K562 (cell line): ENCODE data around the gene RNF224. TPM values are rescaled to one million over a fixed set of nuclear protein-coding genes. Genes with fewer than 3 reads are reported as not detected.

Experiments used
- ATAC-seq: fragments of 200-7000 bp; cut with Tn5 transposase; 3 replicates; pipeline ENCODE4 v1.9.1; 2020; ENCODE audit warnings: moderate library complexity
- BruUV-seq: library from RNA; stranded (reverse); fragments of 400-500 nt; replicated peaks from 2 replicates; lab custom pipeline; 2021; lab: Mats Ljungman, UMichigan
- CTCF ChIA-PET: fragments of 300-600 bp; formaldehyde crosslinking; extraction: SDS; loops from one replicate; lab custom pipeline; 2021; ENCODE audit warnings: low intra/inter-chr PET ratio; lab: Yijun Ruan, JAX
- POLR2A ChIA-PET: fragments of 300-600, 350-650 bp; sonication (Branson Sonifier 250); formaldehyde crosslinking; extraction: SDS; loops from one replicate; lab custom pipeline; 2021; ENCODE audit warnings: antibody characterized with exemption, inconsistent platforms; lab: Yijun Ruan, JAX
- DNase-seq, 4 experiments: peaks; one replicate each; pipeline versions ENCODE4 v3.0.0 to v3.0.0-alpha.2; 2011 to 2018; ENCODE audit warnings: low spot score in 3 of 4, mixed read lengths in 3 of 4; ENCODE audit errors: extremely low read depth in 1 of 4
- FAIRE-seq: peaks from 2 replicates; lab custom pipeline; 2011; peaks lifted over from hg19 to GRCh38; lab: Jason Lieb, UNC
- H2AFZ ChIP-seq: 2 replicates; pipeline ENCODE4 v1.6.0; 2011; ENCODE audit warnings: low read depth, low read length, control low read depth, inconsistent platforms
- H3K27ac ChIP-seq: fragments of 200-600 bp; 3 replicates; pipeline ENCODE4 v1.8.0; 2011; ENCODE audit warnings: low read depth, mild to moderate bottlenecking, control low read depth, inconsistent platforms, low read length, moderate library complexity, mixed read lengths; ENCODE audit errors: extremely low read depth
- H3K27me3 ChIP-seq, 2 experiments: fragments of 300-600 bp in 1 of 2; 2 replicates in 1 of 2; 3 replicates in 1 of 2; pipeline versions ENCODE4 v1.6.0 to v1.8.0; 2011; ENCODE audit warnings: inconsistent platforms in 2 of 2, low read length in 2 of 2, mild to moderate bottlenecking in 1 of 2, mixed read lengths in 1 of 2, moderate library complexity in 1 of 2; ENCODE audit not compliant: control insufficient read depth in 2 of 2, insufficient read depth in 2 of 2
- H3K36me3 ChIP-seq: fragments of 300-600 bp; 3 replicates; pipeline ENCODE4 v1.8.0; 2011; ENCODE audit warnings: mild to moderate bottlenecking, low read length, inconsistent platforms; ENCODE audit not compliant: control insufficient read depth, insufficient read depth
- H3K4me1 ChIP-seq, 2 experiments: fragments of 200-600 bp in 1 of 2; replicated peaks in 1 of 2; 2 replicates in 1 of 2; 3 replicates in 1 of 2; pipeline versions ENCODE4 v1.5.1 to v1.8.0; 2011; ENCODE audit warnings: inconsistent platforms in 2 of 2, low read length in 2 of 2, mild to moderate bottlenecking in 1 of 2, mixed read lengths in 1 of 2, moderate library complexity in 1 of 2; ENCODE audit not compliant: control insufficient read depth in 2 of 2, insufficient read depth in 2 of 2
- H3K4me2 ChIP-seq: 2 replicates; pipeline ENCODE4 v1.6.1; 2011; ENCODE audit warnings: low read length, control low read depth, inconsistent platforms, mixed read lengths; ENCODE audit not compliant: insufficient read depth
- H3K4me3 ChIP-seq: fragments of 200-600 bp; sonication (generic), shearing (Covaris generic); 2 replicates; pipeline ENCODE4 v1.5.1; 2016; ENCODE audit warnings: control low read depth, inconsistent platforms
- H3K79me2 ChIP-seq: fragments of 200-600 bp; 3 replicates; pipeline ENCODE4 v1.8.0; 2011; ENCODE audit warnings: low read length, inconsistent platforms; ENCODE audit not compliant: control insufficient read depth, insufficient read depth
- H3K9ac ChIP-seq, 2 experiments: 2 replicates each; pipeline versions ENCODE4 v1.6.0 to v1.6.1; 2011; ENCODE audit warnings: low read depth in 2 of 2, low read length in 2 of 2, control low read depth in 1 of 2, inconsistent platforms in 1 of 2, mild to moderate bottlenecking in 1 of 2, mixed read lengths in 1 of 2; ENCODE audit not compliant: insufficient read depth in 1 of 2
- H3K9me1 ChIP-seq: one replicate; pipeline ENCODE4 v1.6.0; 2011; ENCODE audit warnings: inconsistent platforms, mild to moderate bottlenecking, low read length, moderate library complexity; ENCODE audit not compliant: control insufficient read depth, insufficient read depth
- H3K9me3 ChIP-seq: replicated peaks from 2 replicates; pipeline ENCODE4 v1.5.1; 2011; ENCODE audit warnings: low read depth, low read length, inconsistent platforms; ENCODE audit not compliant: control insufficient read depth, insufficient read depth
- H4K20me1 ChIP-seq: replicated peaks from 2 replicates; pipeline ENCODE4 v1.6.1; 2011; ENCODE audit warnings: low read length, inconsistent platforms, mixed read lengths; ENCODE audit not compliant: control insufficient read depth, insufficient read depth
- HCFC1 ChIP-seq: IDR thresholded peaks from 2 replicates; pipeline ENCODE4 v1.6.1; 2012; ENCODE audit warnings: low read depth, low read length, improper control_type of control experiment
- MEF2D ChIP-seq: conservative IDR thresholded peaks from 2 replicates; pipeline ENCODE4 v1.6.1; 2016; ENCODE audit warnings: low read depth, missing genetic modification characterization, missing compliant biosample characterization
- PCBP1 ChIP-seq: fragments of 200-400 bp; formaldehyde crosslinking; IDR thresholded peaks from 2 replicates; pipeline ENCODE4 v1.6.1; 2018; ENCODE audit warnings: mild to moderate bottlenecking, low read depth, low read length; ENCODE audit not compliant: poor library complexity, severe bottlenecking
- WGBS: fragments of 100-300 bp; shearing (Covaris generic); methylation state at CpG from one replicate; pipeline ENCODE4 v1.1.6; 2016; ENCODE audit warnings: low coverage, mixed read lengths; ENCODE audit not compliant: insufficient coverage; ENCODE audit errors: missing lambda C conversion rate; 5-methylcytosine and 5-hydroxymethylcytosine counted together
- in situ Hi-C: fragments of 300-500 bp; cut with MboI; formaldehyde crosslinking; loops from 4 replicates; pipeline ENCODE4 v1.15.0; 2018; ENCODE audit warnings: inconsistent platforms, mixed read lengths
- intact Hi-C: fragments of 100-400 bp; cut with micrococcal nuclease; formaldehyde crosslinking; loops from 2 replicates; pipeline ENCODE4 v1.14.2; 2022
- polyA plus RNA-seq, 8 experiments: library from polyadenylated mRNA; depleted of rRNA in 4 of 8; stranded (reverse) in 5 of 8; unstranded in 3 of 8; fragments of >200 nt; fragmentation: Nextera tagmentation in 2 of 8; fragmentation: Illumina TruSeq in 1 of 8; extraction: Ambion mirVana in 2 of 8; extraction: Trizol in 1 of 8; gene quantifications; 2 replicates each; pipeline versions ENCODE4 v1.2.1 to v1.2.3, GENCODE V29; 2011 to 2014; ENCODE audit warnings: inconsistent platforms in 1 of 8, missing spikeins in 1 of 8
- total RNA-seq, 7 experiments: library from RNA; depleted of rRNA in 6 of 7; stranded (reverse); fragments of >200 nt in 6 of 7; fragmentation: Illumina TruSeq in 2 of 7; extraction: Trizol in 2 of 7; gene quantifications; 2 replicates each; pipeline versions ENCODE4 v1.2.1 to v1.2.3, GENCODE V29; 2011 to 2021; ENCODE audit warnings: low replicate concordance in 1 of 7
- TF ChIP-seq, protein P1 (sequence below): fragments of 250-450 bp; sonication (Bioruptor Pico); IDR thresholded peaks from 2 replicates; pipeline ENCODE4 v1.8.0; 2022; ENCODE audit warnings: moderate library complexity, mild to moderate bottlenecking, inconsistent platforms

The RNF224 gene
- total and polyA plus RNA-seq, 9 of the 15 experiments (the other 6 are each of a cell fraction or from before 2014, with no cell fraction given), result not detected

GRCh38 chr9:137193771-137194170 lies 33.5 kb upstream of the RNF224 start:
- Histone ChIP-seq H3K9me1 (no peaks in the 10 kb centered on the region), H3K27ac (no peak overlapping the region), H3K79me2 (peaks cover 48% of the 10 kb centered on the region), H3K4me2 (no peak overlapping the region), H3K9ac (peak overlapping the region in 1 of 2 experiments; percentile 81; a peak in 2 of 4 replicates), H3K4me3 (no peak overlapping the region), H2AFZ (no peak overlapping the region), H3K9me3 (no peaks in the 10 kb centered on the region), H3K4me1 (peaks cover 12 to 98% of the 10 kb centered on the region in 2 experiments; a peak in 4 of 5 replicates), H3K36me3 (peaks cover 36% of the 10 kb centered on the region; the same call in 1 of the 3 replicates), H3K27me3 (no peaks in the 10 kb centered on the region), H4K20me1 (peaks cover 2% of the 10 kb centered on the region)
- ChIA-PET POLR2A (interaction anchor here (0.5 to 1.6 kb wide), 3 partner anchors 9 to 64 kb away, joined by 3 to 9 read pairs (median 7); no protein-coding TSS in a partner anchor), CTCF (no interaction called here)
- no TSS peak for BruUV-seq
- ATAC-seq, result no peak
- WGBS, result 82% methylated on average over 4 of the region's 14 CpGs
- intact Hi-C loops, result no loop called here
- no peak for DNase-seq
- in situ Hi-C loops, result no loop called here
- no peak for FAIRE-seq
- peak; percentile 13 for TF ChIP-seq PCBP1
- no peak for TF ChIP-seq HCFC1
- TF ChIP-seq, protein P1, sequence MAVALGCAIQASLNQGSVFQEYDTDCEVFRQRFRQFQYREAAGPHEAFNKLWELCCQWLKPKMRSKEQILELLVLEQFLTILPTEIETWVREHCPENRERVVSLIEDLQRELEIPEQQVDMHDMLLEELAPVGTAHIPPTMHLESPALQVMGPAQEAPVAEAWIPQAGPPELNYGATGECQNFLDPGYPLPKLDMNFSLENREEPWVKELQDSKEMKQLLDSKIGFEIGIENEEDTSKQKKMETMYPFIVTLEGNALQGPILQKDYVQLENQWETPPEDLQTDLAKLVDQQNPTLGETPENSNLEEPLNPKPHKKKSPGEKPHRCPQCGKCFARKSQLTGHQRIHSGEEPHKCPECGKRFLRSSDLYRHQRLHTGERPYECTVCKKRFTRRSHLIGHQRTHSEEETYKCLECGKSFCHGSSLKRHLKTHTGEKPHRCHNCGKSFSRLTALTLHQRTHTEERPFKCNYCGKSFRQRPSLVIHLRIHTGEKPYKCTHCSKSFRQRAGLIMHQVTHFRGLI (CRISPR knock-in tag), result no peak
- no peak for TF ChIP-seq MEF2D (tag)
